Panc1 (cell line): Measurements from ENCODE around the gene HTR1D.

Experiments
- POLR2AphosphoS5 ChIP-seq: IDR thresholded peaks from 2 replicates; pipeline ENCODE4 v1.6.1; 2012; ENCODE audit warnings: mild to moderate bottlenecking, low read depth, low read length, moderate library complexity
- REST ChIP-seq, 2 experiments: IDR thresholded peaks; 2 replicates each; pipeline ENCODE4 v1.6.1; 2011 to 2012; ENCODE audit warnings: low read depth in 2 of 2, control low read depth in 1 of 2, low read length in 1 of 2, mild to moderate bottlenecking in 1 of 2, moderate library complexity in 1 of 2; ENCODE audit not compliant: insufficient read depth in 1 of 2
- SIN3A ChIP-seq: IDR thresholded peaks from 2 replicates; pipeline ENCODE4 v1.6.1; 2012; ENCODE audit warnings: low read depth, mild to moderate bottlenecking, low read length, moderate library complexity, borderline replicate concordance; ENCODE audit not compliant: insufficient read depth
- TCF7L2 ChIP-seq: IDR thresholded peaks from 2 replicates; pipeline ENCODE4 v1.6.1; 2011; ENCODE audit warnings: mild to moderate bottlenecking, low read depth, low read length, inconsistent platforms
- TF ChIP-seq, protein P1 (sequence below): fragments of 450-650 bp; IDR thresholded peaks from 2 replicates; pipeline ENCODE4 v1.5.1; 2017; ENCODE audit warnings: mild to moderate bottlenecking

DNA sequence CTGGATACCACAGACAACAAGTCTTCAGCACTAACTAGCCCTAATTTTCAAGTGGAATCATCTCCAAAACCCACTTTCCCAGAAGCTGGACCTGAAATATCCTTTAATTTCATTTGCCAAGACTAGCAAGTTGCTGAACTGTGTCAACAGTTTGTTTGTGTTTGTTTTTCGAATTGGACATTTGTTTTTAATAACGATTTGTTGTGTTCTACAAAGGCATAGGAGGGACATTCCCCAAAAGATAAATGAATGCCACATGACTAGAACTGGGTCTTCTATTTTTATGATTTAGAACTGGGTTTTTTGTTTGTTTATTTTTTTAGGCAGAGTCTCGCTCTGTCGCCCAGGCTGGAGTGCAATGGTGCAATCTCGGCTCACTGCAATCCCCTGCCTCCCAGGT, 66.6 kb downstream of the HTR1D start:
- TF ChIP-seq, protein P1, sequence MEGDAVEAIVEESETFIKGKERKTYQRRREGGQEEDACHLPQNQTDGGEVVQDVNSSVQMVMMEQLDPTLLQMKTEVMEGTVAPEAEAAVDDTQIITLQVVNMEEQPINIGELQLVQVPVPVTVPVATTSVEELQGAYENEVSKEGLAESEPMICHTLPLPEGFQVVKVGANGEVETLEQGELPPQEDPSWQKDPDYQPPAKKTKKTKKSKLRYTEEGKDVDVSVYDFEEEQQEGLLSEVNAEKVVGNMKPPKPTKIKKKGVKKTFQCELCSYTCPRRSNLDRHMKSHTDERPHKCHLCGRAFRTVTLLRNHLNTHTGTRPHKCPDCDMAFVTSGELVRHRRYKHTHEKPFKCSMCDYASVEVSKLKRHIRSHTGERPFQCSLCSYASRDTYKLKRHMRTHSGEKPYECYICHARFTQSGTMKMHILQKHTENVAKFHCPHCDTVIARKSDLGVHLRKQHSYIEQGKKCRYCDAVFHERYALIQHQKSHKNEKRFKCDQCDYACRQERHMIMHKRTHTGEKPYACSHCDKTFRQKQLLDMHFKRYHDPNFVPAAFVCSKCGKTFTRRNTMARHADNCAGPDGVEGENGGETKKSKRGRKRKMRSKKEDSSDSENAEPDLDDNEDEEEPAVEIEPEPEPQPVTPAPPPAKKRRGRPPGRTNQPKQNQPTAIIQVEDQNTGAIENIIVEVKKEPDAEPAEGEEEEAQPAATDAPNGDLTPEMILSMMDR, result no peak
- TF ChIP-seq SIN3A, result no peak
- TF ChIP-seq REST (IDR thresholded peaks at IDR 0.05; ENCODE audit: insufficient read depth in 1 of 2, low read depth in 2 of 2, low read length in 1 of 2), result no peak
- no peak for TF ChIP-seq POLR2AphosphoS5
- TF ChIP-seq TCF7L2, result no peak
